ENCODE measurements around the gene ZNF710. TPM values are rescaled to one million over a fixed set of nuclear protein-coding genes. Genes with fewer than 3 reads are reported as not detected.

ZNF710 gene
- polyA plus RNA-seq, 1 donor from 2014 or later, result 10.2 TPM

- no peak overlapping the region for H3K4me2 ChIP-seq (ENCODE audit: low read length)
- H2AFZ ChIP-seq (ENCODE audit: low read depth, low read length), result no peak overlapping the region
- no peak overlapping the region for H3K4me3 ChIP-seq (ENCODE audit: low read length)
- peaks cover 28% of the 10 kb centered on the region for H3K79me2 ChIP-seq (replicated peaks; ENCODE audit: insufficient read depth, low read length)
- H3K9me3 ChIP-seq (ENCODE audit: low read length), result peaks cover 5% of the 10 kb centered on the region
- no peaks in the 10 kb centered on the region for H3F3A ChIP-seq (ENCODE audit: insufficient read depth, low read length, poor library complexity, severe bottlenecking)
- H3K27ac ChIP-seq (ENCODE audit: low read length), result no peak overlapping the region
- H3K27me3 ChIP-seq (ENCODE audit: insufficient read depth, low read depth, low read length), result no peaks in the 10 kb centered on the region
- H3K9me2 ChIP-seq (ENCODE audit: insufficient read depth, low read length), result no peaks in the 10 kb centered on the region
- H4K20me1 ChIP-seq (ENCODE audit: insufficient read depth), result no peaks in the 10 kb centered on the region
- TF ChIP-seq EZH2 (IDR thresholded peaks at IDR 0.05; ENCODE audit: borderline replicate concordance, insufficient read depth, low read length, poor library complexity, severe bottlenecking), result no peak
- no peak for TF ChIP-seq RAD21 (conservative IDR thresholded peaks at IDR 0.05)
- TF ChIP-seq SMC3 (conservative IDR thresholded peaks at IDR 0.05; ENCODE audit: poor library complexity), result no peak
- TF ChIP-seq, protein P1, sequence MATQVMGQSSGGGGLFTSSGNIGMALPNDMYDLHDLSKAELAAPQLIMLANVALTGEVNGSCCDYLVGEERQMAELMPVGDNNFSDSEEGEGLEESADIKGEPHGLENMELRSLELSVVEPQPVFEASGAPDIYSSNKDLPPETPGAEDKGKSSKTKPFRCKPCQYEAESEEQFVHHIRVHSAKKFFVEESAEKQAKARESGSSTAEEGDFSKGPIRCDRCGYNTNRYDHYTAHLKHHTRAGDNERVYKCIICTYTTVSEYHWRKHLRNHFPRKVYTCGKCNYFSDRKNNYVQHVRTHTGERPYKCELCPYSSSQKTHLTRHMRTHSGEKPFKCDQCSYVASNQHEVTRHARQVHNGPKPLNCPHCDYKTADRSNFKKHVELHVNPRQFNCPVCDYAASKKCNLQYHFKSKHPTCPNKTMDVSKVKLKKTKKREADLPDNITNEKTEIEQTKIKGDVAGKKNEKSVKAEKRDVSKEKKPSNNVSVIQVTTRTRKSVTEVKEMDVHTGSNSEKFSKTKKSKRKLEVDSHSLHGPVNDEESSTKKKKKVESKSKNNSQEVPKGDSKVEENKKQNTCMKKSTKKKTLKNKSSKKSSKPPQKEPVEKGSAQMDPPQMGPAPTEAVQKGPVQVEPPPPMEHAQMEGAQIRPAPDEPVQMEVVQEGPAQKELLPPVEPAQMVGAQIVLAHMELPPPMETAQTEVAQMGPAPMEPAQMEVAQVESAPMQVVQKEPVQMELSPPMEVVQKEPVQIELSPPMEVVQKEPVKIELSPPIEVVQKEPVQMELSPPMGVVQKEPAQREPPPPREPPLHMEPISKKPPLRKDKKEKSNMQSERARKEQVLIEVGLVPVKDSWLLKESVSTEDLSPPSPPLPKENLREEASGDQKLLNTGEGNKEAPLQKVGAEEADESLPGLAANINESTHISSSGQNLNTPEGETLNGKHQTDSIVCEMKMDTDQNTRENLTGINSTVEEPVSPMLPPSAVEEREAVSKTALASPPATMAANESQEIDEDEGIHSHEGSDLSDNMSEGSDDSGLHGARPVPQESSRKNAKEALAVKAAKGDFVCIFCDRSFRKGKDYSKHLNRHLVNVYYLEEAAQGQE (IDR thresholded peaks at IDR 0.05; ENCODE audit: borderline replicate concordance), result no peak
- TF ChIP-seq EP300 (conservative IDR thresholded peaks at IDR 0.05; ENCODE audit: poor library complexity, severe bottlenecking), result no peak
- TF ChIP-seq MXI1 (conservative IDR thresholded peaks at IDR 0.05; ENCODE audit: poor library complexity, severe bottlenecking), result no peak
- TF ChIP-seq, protein P2, sequence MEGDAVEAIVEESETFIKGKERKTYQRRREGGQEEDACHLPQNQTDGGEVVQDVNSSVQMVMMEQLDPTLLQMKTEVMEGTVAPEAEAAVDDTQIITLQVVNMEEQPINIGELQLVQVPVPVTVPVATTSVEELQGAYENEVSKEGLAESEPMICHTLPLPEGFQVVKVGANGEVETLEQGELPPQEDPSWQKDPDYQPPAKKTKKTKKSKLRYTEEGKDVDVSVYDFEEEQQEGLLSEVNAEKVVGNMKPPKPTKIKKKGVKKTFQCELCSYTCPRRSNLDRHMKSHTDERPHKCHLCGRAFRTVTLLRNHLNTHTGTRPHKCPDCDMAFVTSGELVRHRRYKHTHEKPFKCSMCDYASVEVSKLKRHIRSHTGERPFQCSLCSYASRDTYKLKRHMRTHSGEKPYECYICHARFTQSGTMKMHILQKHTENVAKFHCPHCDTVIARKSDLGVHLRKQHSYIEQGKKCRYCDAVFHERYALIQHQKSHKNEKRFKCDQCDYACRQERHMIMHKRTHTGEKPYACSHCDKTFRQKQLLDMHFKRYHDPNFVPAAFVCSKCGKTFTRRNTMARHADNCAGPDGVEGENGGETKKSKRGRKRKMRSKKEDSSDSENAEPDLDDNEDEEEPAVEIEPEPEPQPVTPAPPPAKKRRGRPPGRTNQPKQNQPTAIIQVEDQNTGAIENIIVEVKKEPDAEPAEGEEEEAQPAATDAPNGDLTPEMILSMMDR (IDR thresholded peaks at IDR 0.05; ENCODE audit: poor library complexity, severe bottlenecking), result no peak
- no peak for TF ChIP-seq TAF1 (IDR thresholded peaks at IDR 0.05; ENCODE audit: low read depth)
- TF ChIP-seq POLR2AphosphoS5 (IDR thresholded peaks at IDR 0.05), result no peak
- no peak overlapping the region for H3K9ac ChIP-seq (ENCODE audit: low read length)
- H3K36me3 ChIP-seq (ENCODE audit: insufficient read depth, low read length), result no peaks in the 10 kb centered on the region
Observed at GRCh38 chr15:90016721-90017120, 15.6 kb downstream of the ZNF710 start.

DNA sequence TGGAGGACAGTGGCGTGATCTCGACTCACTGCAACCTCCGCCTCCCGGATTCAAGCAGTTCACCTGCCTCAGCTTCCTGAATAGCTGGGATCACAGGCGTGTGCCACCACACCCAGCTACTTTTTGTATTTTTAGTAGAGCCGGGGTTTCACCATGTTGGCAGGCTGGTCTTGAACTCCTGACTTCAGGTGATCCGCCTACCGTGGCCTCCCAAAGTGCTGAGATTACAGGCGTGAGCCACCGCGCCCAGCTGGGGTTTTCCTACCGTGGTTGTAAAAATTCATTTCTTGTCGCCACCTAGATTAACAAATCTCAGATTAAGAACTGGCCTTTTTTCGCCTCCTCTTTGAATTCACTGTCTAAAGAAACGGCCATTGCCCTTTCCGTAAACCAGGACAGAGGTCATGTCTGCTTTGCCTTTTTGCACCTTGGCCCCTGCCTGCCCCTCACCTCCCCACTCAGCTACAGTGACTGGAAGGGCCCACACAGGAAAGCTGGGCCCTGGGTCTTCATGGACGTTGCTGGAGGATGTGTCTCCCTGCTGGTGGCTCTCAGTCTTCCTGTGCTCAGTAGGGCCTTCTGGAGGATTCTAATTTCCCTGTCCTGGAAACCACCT is 17.2 kb downstream of the ZNF710 start:
- no peaks in the 10 kb centered on the region for H3K27me3 ChIP-seq (ENCODE audit: insufficient read depth, low read depth, low read length)
- no peaks in the 10 kb centered on the region for H3F3A ChIP-seq (ENCODE audit: insufficient read depth, low read length, poor library complexity, severe bottlenecking)
- H3K9me2 ChIP-seq (ENCODE audit: insufficient read depth, low read length), result no peaks in the 10 kb centered on the region
- no peak overlapping the region for H3K27ac ChIP-seq (ENCODE audit: low read length)
- H3K4me3 ChIP-seq (ENCODE audit: low read length), result no peak overlapping the region
- H3K36me3 ChIP-seq (ENCODE audit: insufficient read depth, low read length), result no peaks in the 10 kb centered on the region
- H3K4me2 ChIP-seq (ENCODE audit: low read length), result no peak overlapping the region
- peaks cover 24% of the 10 kb centered on the region for H3K79me2 ChIP-seq (replicated peaks; ENCODE audit: insufficient read depth, low read length)
- H4K20me1 ChIP-seq (ENCODE audit: insufficient read depth), result no peaks in the 10 kb centered on the region
- peaks cover under 1% of the 10 kb centered on the region for H3K9me3 ChIP-seq (ENCODE audit: low read length)
- H2AFZ ChIP-seq (ENCODE audit: low read depth, low read length), result no peak overlapping the region
- no peak overlapping the region for H3K9ac ChIP-seq (ENCODE audit: low read length)
- TF ChIP-seq SMC3 (conservative IDR thresholded peaks at IDR 0.05; ENCODE audit: poor library complexity) (no peak), MXI1 (conservative IDR thresholded peaks at IDR 0.05; ENCODE audit: poor library complexity, severe bottlenecking) (no peak), TAF1 (IDR thresholded peaks at IDR 0.05; ENCODE audit: low read depth) (no peak), RAD21 (conservative IDR thresholded peaks at IDR 0.05) (no peak), EZH2 (IDR thresholded peaks at IDR 0.05; ENCODE audit: borderline replicate concordance, insufficient read depth, low read length, poor library complexity, severe bottlenecking) (no peak), EP300 (conservative IDR thresholded peaks at IDR 0.05; ENCODE audit: poor library complexity, severe bottlenecking) (no peak), POLR2AphosphoS5 (IDR thresholded peaks at IDR 0.05) (no peak)
- TF ChIP-seq, protein P2 (IDR thresholded peaks at IDR 0.05; ENCODE audit: poor library complexity, severe bottlenecking), result no peak
- TF ChIP-seq, protein P1 (IDR thresholded peaks at IDR 0.05; ENCODE audit: borderline replicate concordance), result no peak

All from neural cell (in vitro differentiated cells).